Panc1 (cell line): ENCODE data around the gene ST6GALNAC6. TPM values are rescaled to one million over a fixed set of nuclear protein-coding genes. Genes with fewer than 3 reads are reported as not detected.

Experiments used
- ATAC-seq: fragments of 200-7000 bp; cut with Tn5 transposase; 2 replicates; pipeline ENCODE4 v1.9.1; 2020; ENCODE audit warnings: mild to moderate bottlenecking, moderate library complexity
- BruUV-seq: library from RNA; stranded (reverse); fragments of 400-500 nt; replicated peaks from 2 replicates; lab custom pipeline; 2021; lab: Mats Ljungman, UMichigan
- CTCF ChIA-PET: fragments of 300-600 bp; sonication (Branson Sonifier 250); formaldehyde crosslinking; loops from one replicate; lab custom pipeline; 2022; ENCODE audit warnings: antibody characterized with exemption; lab: Charles Lee
- POLR2A ChIA-PET: fragments of 300-600 bp; sonication (Branson Sonifier 250); formaldehyde crosslinking; loops from one replicate; lab custom pipeline; 2022; ENCODE audit warnings: antibody characterized with exemption; lab: Charles Lee
- DNase-seq: peaks from one replicate; pipeline ENCODE4 v3.0.0-alpha.2; 2010; ENCODE audit warnings: low read depth, low spot score
- H3K27ac ChIP-seq: 2 replicates; pipeline ENCODE4 v1.5.1; 2011; ENCODE audit warnings: mild to moderate bottlenecking, low read length, inconsistent platforms
- H3K27me3 ChIP-seq: fragments of 200-500 bp; sonication (Bioruptor generic); 2 replicates; pipeline ENCODE4 v1.6.0; 2014; ENCODE audit warnings: low read length, inconsistent platforms; ENCODE audit not compliant: control insufficient read depth, insufficient read depth
- H3K36me3 ChIP-seq: fragments of 200-500 bp; sonication (Bioruptor generic); 2 replicates; pipeline ENCODE4 v1.5.1; 2014; ENCODE audit warnings: inconsistent platforms, mild to moderate bottlenecking, low read length, moderate library complexity; ENCODE audit not compliant: control insufficient read depth, insufficient read depth
- H3K4me1 ChIP-seq: 2 replicates; pipeline ENCODE4 v1.5.1; 2011; ENCODE audit warnings: inconsistent platforms, mild to moderate bottlenecking, low read length, moderate library complexity; ENCODE audit not compliant: control insufficient read depth, insufficient read depth
- H3K4me3 ChIP-seq, 2 experiments: 2 replicates each; pipeline ENCODE4 v1.5.1; 2011 to 2012; ENCODE audit warnings: low read depth in 2 of 2, low read length in 2 of 2, mild to moderate bottlenecking in 2 of 2, inconsistent platforms in 1 of 2, moderate library complexity in 1 of 2
- H3K9me3 ChIP-seq: fragments of 200-500 bp; sonication (Bioruptor generic); 2 replicates; pipeline ENCODE4 v1.5.1; 2014; ENCODE audit warnings: low read depth, mild to moderate bottlenecking, inconsistent platforms, low read length, moderate library complexity; ENCODE audit not compliant: control insufficient read depth, insufficient read depth
- POLR2AphosphoS5 ChIP-seq: IDR thresholded peaks from 2 replicates; pipeline ENCODE4 v1.6.1; 2012; ENCODE audit warnings: mild to moderate bottlenecking, low read depth, low read length, moderate library complexity
- REST ChIP-seq, 2 experiments: IDR thresholded peaks; 2 replicates each; pipeline ENCODE4 v1.6.1; 2011 to 2012; ENCODE audit warnings: low read depth in 2 of 2, control low read depth in 1 of 2, low read length in 1 of 2, mild to moderate bottlenecking in 1 of 2, moderate library complexity in 1 of 2; ENCODE audit not compliant: insufficient read depth in 1 of 2
- SIN3A ChIP-seq: IDR thresholded peaks from 2 replicates; pipeline ENCODE4 v1.6.1; 2012; ENCODE audit warnings: low read depth, mild to moderate bottlenecking, low read length, moderate library complexity, borderline replicate concordance; ENCODE audit not compliant: insufficient read depth
- TCF7L2 ChIP-seq: IDR thresholded peaks from 2 replicates; pipeline ENCODE4 v1.6.1; 2011; ENCODE audit warnings: mild to moderate bottlenecking, low read depth, low read length, inconsistent platforms
- in situ Hi-C: cut with HindIII; loops from 2 replicates; pipeline ENCODE4 v1.10.0; 2016; ENCODE audit warnings: low sequenced_read_pairs, low pct_unique_long_range_greater_than_20kb
- intact Hi-C: fragments of 100-400 bp; cut with micrococcal nuclease; formaldehyde crosslinking; loops from one replicate; pipeline ENCODE4 v1.10.0; 2022; ENCODE audit not compliant: unreplicated experiment
- total RNA-seq: library from RNA; stranded (reverse); gene quantifications from one replicate; pipeline ENCODE4 v1.2.1, GENCODE V29; 2021; ENCODE audit not compliant: unreplicated experiment
- TF ChIP-seq, protein P1 (sequence below): fragments of 450-650 bp; IDR thresholded peaks from 2 replicates; pipeline ENCODE4 v1.5.1; 2017; ENCODE audit warnings: mild to moderate bottlenecking

ST6GALNAC6 gene
- total RNA-seq, 1 experiment from 2014 or later: 50.2 TPM

- Histone ChIP-seq H3K36me3 (peaks cover 7% of the 10 kb centered on the region), H3K9me3 (no peaks in the 10 kb centered on the region), H3K4me1 (peaks cover 51% of the 10 kb centered on the region), H3K27ac (peak overlapping the region; percentile 93), H3K27me3 (no peaks in the 10 kb centered on the region), H3K4me3 (peak overlapping the region; percentile 65 to 66)
- ChIA-PET POLR2A (no interaction called here), CTCF (no interaction called here)
- ATAC-seq (no peak), DNase-seq (no peak)
- BruUV-seq: no TSS peak
- in situ Hi-C loops (loop anchor here (25.0 kb wide), 1 partner anchor 151 kb away; no protein-coding TSS in a partner anchor), intact Hi-C loops (no loop called here)
- TF ChIP-seq SIN3A: no peak
- peak; percentile 54 for TF ChIP-seq POLR2AphosphoS5
- TF ChIP-seq, protein P1, sequence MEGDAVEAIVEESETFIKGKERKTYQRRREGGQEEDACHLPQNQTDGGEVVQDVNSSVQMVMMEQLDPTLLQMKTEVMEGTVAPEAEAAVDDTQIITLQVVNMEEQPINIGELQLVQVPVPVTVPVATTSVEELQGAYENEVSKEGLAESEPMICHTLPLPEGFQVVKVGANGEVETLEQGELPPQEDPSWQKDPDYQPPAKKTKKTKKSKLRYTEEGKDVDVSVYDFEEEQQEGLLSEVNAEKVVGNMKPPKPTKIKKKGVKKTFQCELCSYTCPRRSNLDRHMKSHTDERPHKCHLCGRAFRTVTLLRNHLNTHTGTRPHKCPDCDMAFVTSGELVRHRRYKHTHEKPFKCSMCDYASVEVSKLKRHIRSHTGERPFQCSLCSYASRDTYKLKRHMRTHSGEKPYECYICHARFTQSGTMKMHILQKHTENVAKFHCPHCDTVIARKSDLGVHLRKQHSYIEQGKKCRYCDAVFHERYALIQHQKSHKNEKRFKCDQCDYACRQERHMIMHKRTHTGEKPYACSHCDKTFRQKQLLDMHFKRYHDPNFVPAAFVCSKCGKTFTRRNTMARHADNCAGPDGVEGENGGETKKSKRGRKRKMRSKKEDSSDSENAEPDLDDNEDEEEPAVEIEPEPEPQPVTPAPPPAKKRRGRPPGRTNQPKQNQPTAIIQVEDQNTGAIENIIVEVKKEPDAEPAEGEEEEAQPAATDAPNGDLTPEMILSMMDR: no peak
Measured at GRCh38 chr9:127936347-127936852, 37.0 kb upstream of the ST6GALNAC6 start.

- peak overlapping the region; percentile 93 for H3K27ac ChIP-seq
- peak overlapping the region; percentile 65 to 66 for H3K4me3 ChIP-seq
- H3K36me3 ChIP-seq: peaks cover 7% of the 10 kb centered on the region
- no peaks in the 10 kb centered on the region for H3K27me3 ChIP-seq
- BruUV-seq: no TSS peak
- H3K4me1 ChIP-seq: peaks cover 50% of the 10 kb centered on the region
- TF ChIP-seq POLR2AphosphoS5: no peak
- ATAC-seq (no peak), DNase-seq (no peak)
- ChIA-PET POLR2A (no interaction called here), CTCF (no interaction called here)
- no peaks in the 10 kb centered on the region for H3K9me3 ChIP-seq
- in situ Hi-C loops (loop anchor here (25.0 kb wide), 1 partner anchor 152 kb away; no protein-coding TSS in a partner anchor), intact Hi-C loops (no loop called here)
Measured at GRCh38 chr9:127935765-127936221, 36.4 kb upstream of the ST6GALNAC6 start.

DNA sequence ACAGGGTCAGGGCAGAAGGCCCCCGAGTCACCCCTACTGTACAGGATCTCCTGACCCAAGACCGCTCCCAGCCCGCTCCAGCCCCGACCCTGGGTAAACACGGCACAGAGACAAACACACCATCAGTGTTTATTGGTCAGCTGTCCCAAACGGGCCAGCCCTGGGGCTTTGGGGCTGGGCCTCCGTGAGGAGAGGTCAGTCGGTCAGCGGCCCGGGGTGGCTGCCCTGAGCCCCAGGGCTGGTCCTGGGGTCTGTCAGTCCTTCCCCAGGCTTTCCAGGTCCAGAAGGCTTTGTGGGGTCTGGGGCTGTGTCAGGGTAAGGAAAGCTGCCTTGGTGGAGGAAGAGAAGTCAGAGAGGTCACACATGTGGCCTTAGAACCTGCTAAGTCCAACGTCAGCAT is 35.6 kb upstream of the ST6GALNAC6 start:
- POLR2A ChIA-PET: no interaction called here
- intact Hi-C loops: no loop called here
- BruUV-seq: no TSS peak
- Histone ChIP-seq H3K36me3 (peaks cover 4% of the 10 kb centered on the region; the same call in 1 of the 2 replicates), H3K27me3 (no peaks in the 10 kb centered on the region), H3K4me1 (peaks cover 42% of the 10 kb centered on the region), H3K27ac (peak overlapping the region; percentile 93), H3K9me3 (no peaks in the 10 kb centered on the region), H3K4me3 (no peak overlapping the region)
- in situ Hi-C loops: loop anchor here (25.0 kb wide), 1 partner anchor 152 kb away; no protein-coding TSS in a partner anchor
- TF ChIP-seq POLR2AphosphoS5: no peak
- CTCF ChIA-PET: no interaction called here
- DNase-seq (no peak), ATAC-seq (no peak)

GRCh38 chr9:127934248-127934647 is 34.8 kb upstream of the ST6GALNAC6 start:
- intact Hi-C loops: no loop called here
- CTCF ChIA-PET: no interaction called here
- in situ Hi-C loops: loop anchor here (25.0 kb wide), 1 partner anchor 153 kb away; no protein-coding TSS in a partner anchor
- Histone ChIP-seq H3K9me3 (no peaks in the 10 kb centered on the region), H3K27me3 (no peaks in the 10 kb centered on the region), H3K36me3 (peaks cover 4% of the 10 kb centered on the region; the same call in 1 of the 2 replicates), H3K4me3 (no peak overlapping the region), H3K4me1 (peaks cover 37% of the 10 kb centered on the region), H3K27ac (peak overlapping the region; percentile 93)
- DNase-seq (no peak), ATAC-seq (no peak)
- no TSS peak for BruUV-seq
- no peak for TF ChIP-seq POLR2AphosphoS5
- no peak for TF ChIP-seq TCF7L2
- TF ChIP-seq, protein P1: no peak; the same call in 1 of the 2 replicates
- TF ChIP-seq SIN3A: no peak
- no peak for TF ChIP-seq REST (IDR thresholded peaks at IDR 0.05; ENCODE audit: insufficient read depth in 1 of 2, low read depth in 2 of 2, low read length in 1 of 2)
- POLR2A ChIA-PET: no interaction called here
